GM19324 (cell line): Measurements from ENCODE around the gene FRRS1L.

Experiments used
- ATAC-seq: cut with Tn5 transposase; IDR thresholded peaks from one replicate; pipeline ENCODE4 v1.9.1; 2021; ENCODE audit warnings: mild to moderate bottlenecking, moderate library complexity; ENCODE audit not compliant: unreplicated experiment, low FRiP score

Gene FRRS1L

GRCh38 chr9:109082091-109082620, 84.9 kb downstream of the FRRS1L start:
- no peak for ATAC-seq
